PC-9 (cell line): ENCODE data around the gene SPEN. TPM values are rescaled to one million over a fixed set of nuclear protein-coding genes. Genes with fewer than 3 reads are reported as not detected.

ENCODE experiments used
- BruUV-seq: library from RNA; stranded (reverse); fragments of 400-500 nt; replicated peaks from 2 replicates; lab custom pipeline; 2021; lab: Mats Ljungman, UMichigan
- CTCF ChIA-PET: fragments of 300-600 bp; sonication (Branson Sonifier 250); formaldehyde crosslinking; loops from one replicate; lab custom pipeline; 2022; ENCODE audit warnings: antibody characterized with exemption; lab: Charles Lee
- POLR2A ChIA-PET: fragments of 300-600 bp; sonication (Branson Sonifier 250); formaldehyde crosslinking; loops from one replicate; lab custom pipeline; 2022; ENCODE audit warnings: antibody characterized with exemption; ENCODE audit not compliant: unreplicated experiment; lab: Charles Lee
- DNase-seq, 2 experiments: peaks; one replicate each; pipeline versions ENCODE4 v3.0.0 to v3.0.0-alpha.2; 2015 to 2022; ENCODE audit warnings: mixed read lengths in 1 of 2
- H2AFZ ChIP-seq: fragments of 200-600 bp; sonication (generic); 2 replicates; pipeline ENCODE4 v1.8.1; 2017; ENCODE audit warnings: antibody characterized with exemption
- H3F3A ChIP-seq: fragments of 200-600 bp; sonication (generic); 2 replicates; pipeline ENCODE4 v1.8.1; 2017; ENCODE audit warnings: antibody characterized with exemption, mild to moderate bottlenecking, low read depth; ENCODE audit not compliant: insufficient read depth
- H3K27ac ChIP-seq: fragments of 200-600 bp; sonication (generic); 2 replicates; pipeline ENCODE4 v1.6.1; 2016; ENCODE audit warnings: mixed run types
- H3K27me3 ChIP-seq: fragments of 200-600 bp; sonication (generic); 2 replicates; pipeline ENCODE4 v1.6.1; 2016; ENCODE audit warnings: low read depth, mixed run types; ENCODE audit not compliant: insufficient read depth
- H3K36me3 ChIP-seq: fragments of 200-600 bp; sonication (generic); 2 replicates; pipeline ENCODE4 v1.6.1; 2016; ENCODE audit warnings: low read depth, mixed run types
- H3K4me1 ChIP-seq: fragments of 200-600 bp; sonication (generic); replicated peaks from 2 replicates; pipeline ENCODE4 v1.6.1; 2016; ENCODE audit warnings: mixed run types; ENCODE audit not compliant: insufficient read depth
- H3K4me2 ChIP-seq: fragments of 200-600 bp; sonication (generic); 2 replicates; pipeline ENCODE4 v1.6.1; 2017; ENCODE audit warnings: mixed run types
- H3K4me3 ChIP-seq: fragments of 200-600 bp; sonication (generic); 2 replicates; pipeline ENCODE4 v1.6.1; 2016; ENCODE audit warnings: mixed run types
- H3K79me2 ChIP-seq: fragments of 200-600 bp; sonication (generic); 2 replicates; pipeline ENCODE4 v1.6.1; 2017; ENCODE audit warnings: low read depth, mixed run types
- H3K9me2 ChIP-seq: fragments of 200-600 bp; sonication (generic); 2 replicates; pipeline ENCODE4 v1.8.1; 2017; ENCODE audit warnings: mild to moderate bottlenecking; ENCODE audit not compliant: insufficient read depth
- H3K9me3 ChIP-seq: fragments of 200-600 bp; sonication (generic); 2 replicates; pipeline ENCODE4 v1.8.1; 2016; ENCODE audit warnings: low read depth; ENCODE audit not compliant: insufficient read depth
- H4K20me1 ChIP-seq: fragments of 200-600 bp; sonication (generic); 2 replicates; pipeline ENCODE4 v1.8.1; 2017; ENCODE audit not compliant: insufficient read depth
- CTCF ChIP-seq: fragments of 200-600 bp; sonication (generic); conservative IDR thresholded peaks from 2 replicates; pipeline ENCODE4 v1.6.1; 2017; ENCODE audit warnings: mixed run types, antibody characterized with exemption, mild to moderate bottlenecking, moderate library complexity
- EZH2 ChIP-seq: fragments of 200-600 bp; sonication (generic); IDR thresholded peaks from 2 replicates; pipeline ENCODE4 v1.8.0; 2017; ENCODE audit warnings: antibody characterized with exemption, low read depth
- intact Hi-C: fragments of 100-400 bp; cut with micrococcal nuclease; formaldehyde crosslinking; loops from one replicate; pipeline ENCODE4 v1.10.0; 2022; ENCODE audit not compliant: unreplicated experiment
- total RNA-seq: library from RNA; stranded (reverse); gene quantifications from 2 replicates; pipeline ENCODE4 v1.2.3, GENCODE V29; 2021

Gene SPEN
- total RNA-seq, 1 experiment from 2014 or later, result 46.8 TPM

GRCh38 chr1:15830258-15830657 is 17.2 kb upstream of the SPEN start:
- intact Hi-C loops, result no loop called here
- Histone ChIP-seq H3K9me2 (no peaks in the 10 kb centered on the region), H3K79me2 (peaks cover 20% of the 10 kb centered on the region), H2AFZ (no peak overlapping the region), H3K4me1 (peaks cover 17% of the 10 kb centered on the region), H4K20me1 (no peaks in the 10 kb centered on the region), H3K9me3 (no peaks in the 10 kb centered on the region), H3K27me3 (no peaks in the 10 kb centered on the region), H3K4me2 (no peak overlapping the region), H3K27ac (peak overlapping the region; percentile 17; the same call in 1 of the 2 replicates), H3K4me3 (no peak overlapping the region), H3F3A (peaks cover 44% of the 10 kb centered on the region), H3K36me3 (no peaks in the 10 kb centered on the region)
- DNase-seq, result no peak
- ChIA-PET POLR2A (no interaction called here), CTCF (interaction anchor here (1.2 kb wide), 1 partner anchor 14 kb away, joined by 4 read pairs; no protein-coding TSS in a partner anchor)
- no TSS peak for BruUV-seq
- TF ChIP-seq CTCF (no peak), EZH2 (no peak)

DNA sequence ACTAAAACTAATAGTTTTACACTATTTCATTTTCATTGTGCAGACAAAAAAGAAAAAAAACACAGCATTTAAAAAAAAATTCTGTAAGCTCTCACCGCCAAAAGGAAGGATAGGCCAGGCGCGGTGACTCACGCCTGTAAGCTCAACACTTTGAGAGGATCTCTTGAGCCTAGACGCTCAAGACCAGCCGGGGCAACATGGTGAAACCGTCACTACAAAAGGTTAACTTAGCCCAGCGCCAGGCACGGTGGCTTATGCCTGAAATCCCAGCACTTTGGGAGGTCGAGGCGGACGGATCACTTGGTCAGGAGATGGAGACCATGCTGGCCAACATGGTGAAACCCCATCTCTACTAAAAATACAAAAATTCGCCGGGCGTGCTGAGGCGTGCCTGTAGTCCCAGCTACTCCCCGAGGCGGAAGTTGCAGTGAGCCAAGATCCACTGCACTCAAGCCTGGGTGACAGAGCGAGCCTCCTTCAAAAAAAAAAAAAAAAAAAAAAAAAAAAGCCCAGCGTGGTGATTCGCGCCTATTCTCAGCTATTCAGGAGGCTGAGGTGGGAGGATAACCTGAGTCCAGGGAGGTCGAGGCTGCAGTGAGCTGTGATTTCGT is 14.3 kb upstream of the SPEN start:
- Histone ChIP-seq H3K9me3 (no peaks in the 10 kb centered on the region), H3K27me3 (no peaks in the 10 kb centered on the region), H3K9me2 (no peaks in the 10 kb centered on the region), H3K4me3 (peak overlapping the region; percentile 91; the same call in 1 of the 2 replicates), H3K36me3 (no peaks in the 10 kb centered on the region), H4K20me1 (no peaks in the 10 kb centered on the region), H2AFZ (0 out of 2 replicates have a peak overlapping the region, but pooled peaks have one; percentile 46), H3F3A (peaks cover 44% of the 10 kb centered on the region), H3K27ac (peak overlapping the region; percentile 100), H3K4me1 (peaks cover 22% of the 10 kb centered on the region), H3K4me2 (peak overlapping the region; percentile 97), H3K79me2 (peaks cover 20% of the 10 kb centered on the region)
- DNase-seq, result peak; percentile 66
- no TSS peak for BruUV-seq
- intact Hi-C loops, result loop anchor here (1.0 kb wide), 1 partner anchor 33 kb away; no protein-coding TSS in a partner anchor
- ChIA-PET CTCF (interaction anchor here (0.6 to 0.7 kb wide), 2 partner anchors 10 to 11 kb away, joined by 3 to 9 read pairs; no protein-coding TSS in a partner anchor), POLR2A (interaction anchor here (0.5 to 1.5 kb wide), 11 partner anchors 8 to 529 kb away, joined by 3 to 28 read pairs (median 16); partner anchors contain the start of gene SPEN)
- TF ChIP-seq CTCF (no peak), EZH2 (no peak)

- no peaks in the 10 kb centered on the region for H4K20me1 ChIP-seq
- H3K9me2 ChIP-seq, result no peaks in the 10 kb centered on the region
- no TSS peak for BruUV-seq
- H3K4me3 ChIP-seq, result peak overlapping the region; percentile 91
- no peaks in the 10 kb centered on the region for H3K27me3 ChIP-seq
- CTCF ChIA-PET, result interaction anchor here (0.6 to 0.7 kb wide), 3 partner anchors 9 to 401 kb away, joined by 3 to 7 read pairs (median 4); no protein-coding TSS in a partner anchor
- peak overlapping the region; percentile 89; the same call in 1 of the 2 replicates for H2AFZ ChIP-seq
- H3K27ac ChIP-seq, result peak overlapping the region; percentile 100
- peaks cover 20% of the 10 kb centered on the region for H3K79me2 ChIP-seq
- POLR2A ChIA-PET, result interaction anchor here (0.5 to 1.5 kb wide), 6 partner anchors 34 to 484 kb away, joined by 3 to 19 read pairs (median 6); no protein-coding TSS in a partner anchor
- no peak for DNase-seq
- TF ChIP-seq EZH2, result no peak
- TF ChIP-seq CTCF, result no peak
- intact Hi-C loops, result loop anchor here (1.0 kb wide), 2 partner anchors 34 to 309 kb away; no protein-coding TSS in a partner anchor
- no peaks in the 10 kb centered on the region for H3K9me3 ChIP-seq
- peaks cover 22% of the 10 kb centered on the region for H3K4me1 ChIP-seq
- peaks cover 44% of the 10 kb centered on the region for H3F3A ChIP-seq
- H3K36me3 ChIP-seq, result no peaks in the 10 kb centered on the region
- H3K4me2 ChIP-seq, result peak overlapping the region; percentile 97
Observed at GRCh38 chr1:15833842-15834405, 13.6 kb upstream of the SPEN start.
